Cardiac muscle cell (in vitro differentiated cells and primary cell): ENCODE measurements around the gene RALGAPB. TPM values are rescaled to one million over a fixed set of nuclear protein-coding genes. Genes with fewer than 3 reads are reported as not detected.

Source experiments
- DNase-seq, 2 donors: peaks; one replicate each; pipeline versions ENCODE4 v3.0.0 to v3.0.0-alpha.2; 2010 to 2017; ENCODE audit warnings: low read depth in 1 of 2, low spot score in 1 of 2
- H3K27ac ChIP-seq: fragments of 200-600 bp; sonication (generic); 2 replicates; pipeline ENCODE4 v1.5.1; 2016
- H3K27me3 ChIP-seq: fragments of 200-600 bp; sonication (generic); 2 replicates; pipeline ENCODE4 v1.6.0; 2016; ENCODE audit warnings: control low read depth
- H3K36me3 ChIP-seq: fragments of 200-600 bp; sonication (generic); 2 replicates; pipeline ENCODE4 v1.5.1; 2016; ENCODE audit warnings: control low read depth
- H3K4me1 ChIP-seq: fragments of 200-600 bp; sonication (generic); 2 replicates; pipeline ENCODE4 v1.8.1; 2017; ENCODE audit warnings: low read depth, mild to moderate bottlenecking, mixed run types
- H3K4me3 ChIP-seq: fragments of 200-600 bp; sonication (generic); 2 replicates; pipeline ENCODE4 v1.5.1; 2016; ENCODE audit warnings: mild to moderate bottlenecking
- H3K9me3 ChIP-seq: fragments of 200-600 bp; sonication (generic); 2 replicates; pipeline ENCODE4 v1.5.1; 2017; ENCODE audit warnings: low read depth, mild to moderate bottlenecking, control low read depth
- polyA plus RNA-seq: library from polyadenylated mRNA; unstranded; fragments of >200 nt; fragmentation: Nextera tagmentation; extraction: Ambion mirVana; gene quantifications from 2 replicates; pipeline ENCODE4 v1.2.1, GENCODE V29; 2016
- total RNA-seq: library from RNA; depleted of rRNA; stranded (reverse); fragments of >200 nt; gene quantifications from 2 replicates; pipeline ENCODE4 v1.2.3, GENCODE V29; 2016
- TF ChIP-seq, protein P1 (sequence below): IDR thresholded peaks from 2 replicates; pipeline ENCODE4 v1.5.1; 2012; ENCODE audit warnings: low read depth, mild to moderate bottlenecking, low read length

RALGAPB gene
- total and polyA plus RNA-seq, 2 experiments from 2014 or later, result 10.3 to 20.3 TPM

- no peak within 1 kb of the TSS for H3K4me3 ChIP-seq
- H3K4me1 ChIP-seq, result peaks cover 7% of the 10 kb centered on the region
- no peaks in the 10 kb centered on the region for H3K9me3 ChIP-seq
- no peaks in the 10 kb centered on the region for H3K36me3 ChIP-seq
- no peak within 1 kb of the TSS for H3K27ac ChIP-seq
- peaks cover 22% of the 10 kb centered on the region for H3K27me3 ChIP-seq
- TF ChIP-seq, protein P1, sequence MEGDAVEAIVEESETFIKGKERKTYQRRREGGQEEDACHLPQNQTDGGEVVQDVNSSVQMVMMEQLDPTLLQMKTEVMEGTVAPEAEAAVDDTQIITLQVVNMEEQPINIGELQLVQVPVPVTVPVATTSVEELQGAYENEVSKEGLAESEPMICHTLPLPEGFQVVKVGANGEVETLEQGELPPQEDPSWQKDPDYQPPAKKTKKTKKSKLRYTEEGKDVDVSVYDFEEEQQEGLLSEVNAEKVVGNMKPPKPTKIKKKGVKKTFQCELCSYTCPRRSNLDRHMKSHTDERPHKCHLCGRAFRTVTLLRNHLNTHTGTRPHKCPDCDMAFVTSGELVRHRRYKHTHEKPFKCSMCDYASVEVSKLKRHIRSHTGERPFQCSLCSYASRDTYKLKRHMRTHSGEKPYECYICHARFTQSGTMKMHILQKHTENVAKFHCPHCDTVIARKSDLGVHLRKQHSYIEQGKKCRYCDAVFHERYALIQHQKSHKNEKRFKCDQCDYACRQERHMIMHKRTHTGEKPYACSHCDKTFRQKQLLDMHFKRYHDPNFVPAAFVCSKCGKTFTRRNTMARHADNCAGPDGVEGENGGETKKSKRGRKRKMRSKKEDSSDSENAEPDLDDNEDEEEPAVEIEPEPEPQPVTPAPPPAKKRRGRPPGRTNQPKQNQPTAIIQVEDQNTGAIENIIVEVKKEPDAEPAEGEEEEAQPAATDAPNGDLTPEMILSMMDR, result peak; percentile 26
- peak in 1 of 2 donors; percentile 25 for DNase-seq
These were observed 128.9 kb downstream of the RALGAPB start, which contains the start of gene ARHGAP40 for GRCh38 chr20:38601216-38602184. Gene ARHGAP40 (plus strand): TSS chr20:38601809.

DNA sequence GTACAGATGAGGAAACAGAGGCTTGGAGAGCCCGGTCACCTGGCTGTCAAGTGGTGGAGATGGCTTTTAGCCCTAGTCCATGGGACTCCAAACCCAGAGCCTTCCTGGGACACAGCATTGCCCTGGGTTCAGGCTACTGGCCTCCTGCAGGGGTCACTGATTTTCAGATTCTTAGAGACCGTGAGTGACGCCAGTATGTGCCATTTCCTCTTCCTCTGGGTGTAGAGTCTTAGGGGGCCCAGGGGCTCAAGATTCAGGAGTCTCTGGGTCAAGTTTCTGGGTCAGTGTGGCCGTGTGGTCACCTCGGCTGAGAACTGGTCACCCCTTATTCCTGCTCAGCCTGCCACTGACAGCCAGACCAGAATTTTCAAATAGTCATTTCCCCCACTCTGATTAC, 129.5 kb downstream of the RALGAPB start:
- TF ChIP-seq, protein P1, result no peak
- Histone ChIP-seq H3K4me1 (peaks cover 7% of the 10 kb centered on the region), H3K36me3 (no peaks in the 10 kb centered on the region), H3K9me3 (no peaks in the 10 kb centered on the region), H3K27ac (no peak overlapping the region), H3K4me3 (no peak overlapping the region), H3K27me3 (peaks cover 22% of the 10 kb centered on the region)
- no peak for DNase-seq

GRCh38 chr20:38603286-38603685, 130.6 kb downstream of the RALGAPB start:
- TF ChIP-seq, protein P1, result no peak
- no peak overlapping the region for H3K27ac ChIP-seq
- no peaks in the 10 kb centered on the region for H3K9me3 ChIP-seq
- H3K4me3 ChIP-seq, result no peak overlapping the region
- DNase-seq, result no peak
- peaks cover 22% of the 10 kb centered on the region for H3K27me3 ChIP-seq
- peaks cover 7% of the 10 kb centered on the region for H3K4me1 ChIP-seq
- H3K36me3 ChIP-seq, result no peaks in the 10 kb centered on the region

DNA sequence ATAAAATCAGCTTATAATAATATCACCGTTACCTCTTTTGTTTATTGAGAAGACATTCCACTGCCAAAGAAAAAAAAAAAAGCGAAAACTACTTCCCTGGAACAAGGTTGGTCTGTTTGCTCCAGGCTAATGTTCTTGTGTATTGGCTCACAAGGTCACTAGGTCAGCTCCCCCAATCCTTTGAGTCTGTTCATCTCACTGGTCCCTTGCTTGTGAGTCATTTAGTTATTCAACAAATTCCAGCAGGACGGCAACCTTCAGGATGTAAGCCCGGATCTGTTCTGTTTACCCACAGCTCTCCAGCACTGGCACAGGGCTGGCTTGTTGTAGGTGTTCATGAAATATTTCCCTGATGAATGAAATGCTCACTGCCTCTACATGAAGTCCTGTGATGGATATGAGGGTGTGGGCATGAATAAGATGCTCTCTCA, 132.2 kb downstream of the RALGAPB start:
- H3K27ac ChIP-seq, result no peak overlapping the region
- no peaks in the 10 kb centered on the region for H3K36me3 ChIP-seq
- H3K27me3 ChIP-seq, result peaks cover 22% of the 10 kb centered on the region
- H3K9me3 ChIP-seq, result no peaks in the 10 kb centered on the region
- TF ChIP-seq, protein P1, result no peak
- H3K4me1 ChIP-seq, result peaks cover under 1% of the 10 kb centered on the region
- DNase-seq, result peak in 1 of 2 donors; percentile 22
- no peak overlapping the region for H3K4me3 ChIP-seq

- no peak overlapping the region for H3K27ac ChIP-seq
- H3K9me3 ChIP-seq, result no peaks in the 10 kb centered on the region
- no peaks in the 10 kb centered on the region for H3K36me3 ChIP-seq
- TF ChIP-seq, protein P1, result no peak
- DNase-seq, result no peak
- H3K4me3 ChIP-seq, result no peak overlapping the region
- H3K4me1 ChIP-seq, result no peaks in the 10 kb centered on the region
- H3K27me3 ChIP-seq, result peaks cover 3% of the 10 kb centered on the region
These were observed 134.7 kb downstream of the RALGAPB start for GRCh38 chr20:38607351-38607750.
